Effector memory CD4-positive, alpha-beta T cell (primary cell): ENCODE data around the gene MON1A.
"Not testable (repeated sequence)": the region's sequence is repeated elsewhere in the genome, so short reads cannot be mapped to it uniquely, and the experiment has no call there.

Experiments used
- DNase-seq, 3 donors: peaks; one replicate each; pipeline ENCODE4 v3.0.0-alpha.2; 2020
- H3K27ac ChIP-seq: 2 replicates; pipeline ENCODE4 v1.7.0; 2013; ENCODE audit warnings: mild to moderate bottlenecking, low read length, moderate library complexity; ENCODE audit not compliant: insufficient read depth, poor library complexity, severe bottlenecking
- H3K27me3 ChIP-seq: replicated peaks from 2 replicates; pipeline ENCODE4 v1.7.0; 2013; ENCODE audit warnings: mild to moderate bottlenecking, low read length; ENCODE audit not compliant: insufficient read depth, control insufficient read depth, poor library complexity, severe bottlenecking
- H3K36me3 ChIP-seq: 2 replicates; pipeline ENCODE4 v1.7.0; 2013; ENCODE audit warnings: mild to moderate bottlenecking, low read length, moderate library complexity; ENCODE audit not compliant: control insufficient read depth, insufficient read depth
- H3K4me1 ChIP-seq: 2 replicates; pipeline ENCODE4 v1.7.0; 2013; ENCODE audit warnings: low read length, mild to moderate bottlenecking; ENCODE audit not compliant: control insufficient read depth, insufficient read depth, poor library complexity, severe bottlenecking
- H3K4me3 ChIP-seq: 2 replicates; pipeline ENCODE4 v1.7.0; 2013; ENCODE audit warnings: low read length, low read depth, mild to moderate bottlenecking; ENCODE audit not compliant: insufficient read depth, poor library complexity, severe bottlenecking
- H3K9me3 ChIP-seq: 2 replicates; pipeline ENCODE4 v1.7.0; 2013; ENCODE audit warnings: mild to moderate bottlenecking, low read length, moderate library complexity; ENCODE audit not compliant: control insufficient read depth

The MON1A gene

GRCh38 chr3:49925485-49925884, 4.1 kb downstream of the MON1A start:
- peaks cover 9% of the 10 kb centered on the region for H3K4me1 ChIP-seq
- H3K36me3 ChIP-seq: no peaks in the 10 kb centered on the region
- no peak for DNase-seq
- H3K9me3 ChIP-seq: no peaks in the 10 kb centered on the region
- no peaks in the 10 kb centered on the region for H3K27me3 ChIP-seq
- no peak overlapping the region for H3K27ac ChIP-seq
- H3K4me3 ChIP-seq: no peak overlapping the region

- H3K9me3 ChIP-seq: no peaks in the 10 kb centered on the region
- no peak for DNase-seq
- no peak overlapping the region for H3K4me3 ChIP-seq
- H3K4me1 ChIP-seq: peaks cover 9% of the 10 kb centered on the region
- no peaks in the 10 kb centered on the region for H3K27me3 ChIP-seq
- no peaks in the 10 kb centered on the region for H3K36me3 ChIP-seq
- H3K27ac ChIP-seq: no peak overlapping the region
These were observed 4.9 kb downstream of the MON1A start for GRCh38 chr3:49924683-49925082.

- H3K36me3 ChIP-seq, H3K27me3 ChIP-seq, H3K4me3 ChIP-seq, H3K4me1 ChIP-seq, H3K9me3 ChIP-seq, DNase-seq, H3K27ac ChIP-seq: not testable (repeated sequence)
These were observed 11.6 kb downstream of the MON1A start for GRCh38 chr3:49917806-49918590.

- Histone ChIP-seq H3K9me3 (no peaks in the 10 kb centered on the region), H3K27me3 (no peaks in the 10 kb centered on the region), H3K36me3 (peaks cover 11% of the 10 kb centered on the region), H3K4me3 (no peak overlapping the region), H3K4me1 (no peaks in the 10 kb centered on the region), H3K27ac (no peak overlapping the region)
- no peak for DNase-seq
These were observed 12.9 kb downstream of the MON1A start for GRCh38 chr3:49916686-49917085.

DNA sequence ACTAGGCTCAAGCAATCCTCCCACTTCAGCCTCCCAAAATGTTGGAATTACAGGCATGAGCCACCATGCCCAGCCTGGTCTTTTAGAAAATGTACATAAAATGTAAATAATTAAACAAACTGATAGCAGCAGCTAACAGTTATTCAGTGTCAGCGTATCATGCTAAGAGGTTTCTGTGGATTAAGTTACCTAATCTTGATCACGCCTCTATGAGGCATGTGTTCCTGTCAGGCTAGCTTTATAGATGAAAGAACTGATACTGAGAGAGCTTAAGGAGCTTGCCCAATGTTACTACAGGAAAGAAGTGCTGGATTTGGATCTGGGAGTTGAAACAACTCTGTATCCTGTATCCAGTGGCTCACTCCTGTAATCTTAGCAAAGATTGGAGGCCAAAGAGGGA, 14.7 kb downstream of the MON1A start:
- no peaks in the 10 kb centered on the region for H3K27me3 ChIP-seq
- H3K27ac ChIP-seq: no peak overlapping the region
- H3K4me3 ChIP-seq: no peak overlapping the region
- H3K9me3 ChIP-seq: no peaks in the 10 kb centered on the region
- H3K4me1 ChIP-seq: no peaks in the 10 kb centered on the region
- no peak for DNase-seq
- H3K36me3 ChIP-seq: peaks cover 29% of the 10 kb centered on the region

DNA sequence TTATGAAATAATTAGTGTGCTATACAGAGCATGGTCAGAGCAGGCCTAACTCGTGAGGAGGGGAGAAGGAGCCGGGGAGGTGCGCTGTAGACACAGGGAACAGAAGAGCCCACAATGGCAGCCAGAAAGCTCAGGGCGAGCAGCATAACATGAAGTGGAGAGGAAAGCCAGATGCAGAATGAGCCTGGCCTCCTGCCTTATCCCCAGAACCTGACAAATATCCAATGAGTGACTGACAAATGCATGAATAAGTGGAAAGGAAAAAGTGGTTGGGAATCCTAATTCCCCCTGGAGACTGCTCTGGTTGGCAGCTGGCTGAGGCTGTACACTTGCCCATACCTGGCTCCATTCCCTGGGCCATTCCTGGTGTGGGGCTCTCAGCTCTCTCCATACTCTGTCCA, 16.7 kb downstream of the MON1A start:
- H3K4me3 ChIP-seq: no peak overlapping the region
- no peaks in the 10 kb centered on the region for H3K9me3 ChIP-seq
- no peak overlapping the region for H3K27ac ChIP-seq
- H3K4me1 ChIP-seq: no peaks in the 10 kb centered on the region
- no peaks in the 10 kb centered on the region for H3K27me3 ChIP-seq
- peaks cover 44% of the 10 kb centered on the region for H3K36me3 ChIP-seq
- no peak for DNase-seq

DNA sequence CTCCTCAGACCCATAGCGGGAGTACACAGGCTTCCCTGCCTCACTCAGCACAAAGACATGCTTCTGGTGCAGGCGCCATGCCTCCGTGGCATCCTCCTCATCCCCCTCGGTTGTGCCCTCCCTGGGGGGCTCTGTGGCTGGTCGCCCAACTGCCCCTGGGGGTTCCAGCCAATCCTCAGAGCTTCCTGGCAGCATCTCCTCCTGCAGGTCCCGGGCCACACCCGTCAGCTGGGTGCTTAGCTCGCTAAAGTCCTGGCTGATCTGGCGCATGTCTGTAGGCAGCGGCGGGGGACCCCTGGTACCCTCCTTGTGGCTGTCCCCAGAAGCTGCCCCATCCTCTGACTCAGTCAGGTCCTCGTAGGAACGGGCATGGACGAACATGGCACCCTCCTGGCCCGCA, 18.0 kb downstream of the MON1A start:
- no peak overlapping the region for H3K27ac ChIP-seq
- DNase-seq: no peak
- H3K36me3 ChIP-seq: peaks cover 44% of the 10 kb centered on the region
- no peaks in the 10 kb centered on the region for H3K9me3 ChIP-seq
- no peak overlapping the region for H3K4me3 ChIP-seq
- H3K4me1 ChIP-seq: peaks cover 1% of the 10 kb centered on the region
- no peaks in the 10 kb centered on the region for H3K27me3 ChIP-seq

DNA sequence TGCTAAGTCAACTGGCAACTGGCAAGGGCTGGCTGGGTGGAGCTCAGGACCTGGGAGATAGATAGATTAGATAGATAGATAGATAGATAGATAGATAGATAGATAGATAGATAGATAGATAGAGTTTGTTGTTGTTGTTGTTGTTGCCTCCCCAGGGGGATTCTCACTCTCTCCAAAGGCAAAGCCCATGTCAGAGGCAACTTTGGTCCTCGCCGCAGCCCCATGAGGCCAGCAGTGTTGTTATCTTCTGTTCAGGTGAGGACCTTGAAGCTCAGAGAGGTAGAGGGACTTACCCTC, 18.5 kb downstream of the MON1A start:
- Histone ChIP-seq H3K4me1 (peaks cover 7% of the 10 kb centered on the region), H3K36me3 (peaks cover 44% of the 10 kb centered on the region), H3K27me3 (no peaks in the 10 kb centered on the region), H3K27ac (no peak overlapping the region), H3K4me3 (no peak overlapping the region), H3K9me3 (no peaks in the 10 kb centered on the region)
- DNase-seq: no peak

- DNase-seq: no peak
- Histone ChIP-seq H3K36me3 (peaks cover 44% of the 10 kb centered on the region), H3K9me3 (no peaks in the 10 kb centered on the region), H3K4me1 (peaks cover 11% of the 10 kb centered on the region), H3K27ac (no peak overlapping the region), H3K27me3 (no peaks in the 10 kb centered on the region), H3K4me3 (no peak overlapping the region)
These were observed 19.0 kb downstream of the MON1A start for GRCh38 chr3:49910409-49911123.

- H3K27me3 ChIP-seq: no peaks in the 10 kb centered on the region
- no peak overlapping the region for H3K27ac ChIP-seq
- H3K4me1 ChIP-seq: peaks cover 24% of the 10 kb centered on the region
- H3K4me3 ChIP-seq: no peak overlapping the region
- DNase-seq: no peak
- H3K36me3 ChIP-seq: peaks cover 44% of the 10 kb centered on the region
- H3K9me3 ChIP-seq: no peaks in the 10 kb centered on the region
These were observed 21.0 kb downstream of the MON1A start for GRCh38 chr3:49908373-49909199.
